ENCODE results near the gene C10orf95. TPM values are rescaled to one million over a fixed set of nuclear protein-coding genes. Genes with fewer than 3 reads are reported as not detected.

C10orf95 gene
- total RNA-seq, 1 donor: not detected

DNA sequence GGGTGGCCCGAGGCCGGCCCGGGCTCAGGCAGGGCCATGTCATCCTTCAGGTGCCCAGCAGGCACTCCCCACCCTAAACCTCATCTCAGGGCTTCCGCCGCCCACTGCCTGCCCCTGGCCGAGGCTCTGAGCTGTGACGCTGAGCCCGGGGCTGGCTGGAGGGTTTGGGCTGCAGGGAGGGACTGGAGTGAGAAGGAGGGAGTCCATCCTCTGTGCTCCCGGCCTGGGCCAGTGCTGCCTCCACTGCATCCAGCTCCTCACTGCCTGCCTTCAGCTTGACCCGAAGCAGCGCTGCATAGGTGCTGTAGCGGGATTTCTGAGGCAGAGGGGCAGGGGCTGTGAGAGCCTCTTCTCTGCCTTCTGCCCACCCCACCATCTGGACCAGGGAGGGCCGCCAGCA is 48.2 kb downstream of the C10orf95 start:
- DNase-seq (ENCODE audit: low read depth): no peak
- TF ChIP-seq, protein P1, sequence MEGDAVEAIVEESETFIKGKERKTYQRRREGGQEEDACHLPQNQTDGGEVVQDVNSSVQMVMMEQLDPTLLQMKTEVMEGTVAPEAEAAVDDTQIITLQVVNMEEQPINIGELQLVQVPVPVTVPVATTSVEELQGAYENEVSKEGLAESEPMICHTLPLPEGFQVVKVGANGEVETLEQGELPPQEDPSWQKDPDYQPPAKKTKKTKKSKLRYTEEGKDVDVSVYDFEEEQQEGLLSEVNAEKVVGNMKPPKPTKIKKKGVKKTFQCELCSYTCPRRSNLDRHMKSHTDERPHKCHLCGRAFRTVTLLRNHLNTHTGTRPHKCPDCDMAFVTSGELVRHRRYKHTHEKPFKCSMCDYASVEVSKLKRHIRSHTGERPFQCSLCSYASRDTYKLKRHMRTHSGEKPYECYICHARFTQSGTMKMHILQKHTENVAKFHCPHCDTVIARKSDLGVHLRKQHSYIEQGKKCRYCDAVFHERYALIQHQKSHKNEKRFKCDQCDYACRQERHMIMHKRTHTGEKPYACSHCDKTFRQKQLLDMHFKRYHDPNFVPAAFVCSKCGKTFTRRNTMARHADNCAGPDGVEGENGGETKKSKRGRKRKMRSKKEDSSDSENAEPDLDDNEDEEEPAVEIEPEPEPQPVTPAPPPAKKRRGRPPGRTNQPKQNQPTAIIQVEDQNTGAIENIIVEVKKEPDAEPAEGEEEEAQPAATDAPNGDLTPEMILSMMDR (IDR thresholded peaks at IDR 0.05; ENCODE audit: insufficient read depth, low read length): no peak
- no peak overlapping the region for H3K4me3 ChIP-seq (ENCODE audit: low read depth, low read length)

DNA sequence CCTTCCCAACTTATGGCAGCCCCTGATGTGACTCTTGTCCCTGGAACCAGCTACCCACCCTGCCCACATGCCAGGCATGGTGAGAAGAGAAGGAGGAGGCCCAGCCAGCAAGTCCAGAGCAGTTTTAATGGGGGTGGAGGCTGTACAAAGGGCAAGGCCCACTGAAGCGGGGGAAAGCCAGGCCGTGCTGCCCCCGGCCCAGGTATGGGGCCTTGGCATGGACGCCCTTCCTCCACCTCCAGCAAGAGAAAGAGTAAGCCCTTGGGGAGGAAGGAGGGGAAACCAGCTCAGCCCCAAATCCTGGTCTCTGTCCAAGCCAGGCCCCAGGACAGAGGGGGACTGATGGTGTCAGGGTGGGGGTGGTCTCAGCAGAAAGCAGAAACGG is 48.8 kb downstream of the C10orf95 start:
- no peak for DNase-seq (ENCODE audit: low read depth)
- TF ChIP-seq, protein P1 (IDR thresholded peaks at IDR 0.05; ENCODE audit: insufficient read depth, low read length): no peak
- no peak overlapping the region for H3K4me3 ChIP-seq (ENCODE audit: low read depth, low read length)

DNA sequence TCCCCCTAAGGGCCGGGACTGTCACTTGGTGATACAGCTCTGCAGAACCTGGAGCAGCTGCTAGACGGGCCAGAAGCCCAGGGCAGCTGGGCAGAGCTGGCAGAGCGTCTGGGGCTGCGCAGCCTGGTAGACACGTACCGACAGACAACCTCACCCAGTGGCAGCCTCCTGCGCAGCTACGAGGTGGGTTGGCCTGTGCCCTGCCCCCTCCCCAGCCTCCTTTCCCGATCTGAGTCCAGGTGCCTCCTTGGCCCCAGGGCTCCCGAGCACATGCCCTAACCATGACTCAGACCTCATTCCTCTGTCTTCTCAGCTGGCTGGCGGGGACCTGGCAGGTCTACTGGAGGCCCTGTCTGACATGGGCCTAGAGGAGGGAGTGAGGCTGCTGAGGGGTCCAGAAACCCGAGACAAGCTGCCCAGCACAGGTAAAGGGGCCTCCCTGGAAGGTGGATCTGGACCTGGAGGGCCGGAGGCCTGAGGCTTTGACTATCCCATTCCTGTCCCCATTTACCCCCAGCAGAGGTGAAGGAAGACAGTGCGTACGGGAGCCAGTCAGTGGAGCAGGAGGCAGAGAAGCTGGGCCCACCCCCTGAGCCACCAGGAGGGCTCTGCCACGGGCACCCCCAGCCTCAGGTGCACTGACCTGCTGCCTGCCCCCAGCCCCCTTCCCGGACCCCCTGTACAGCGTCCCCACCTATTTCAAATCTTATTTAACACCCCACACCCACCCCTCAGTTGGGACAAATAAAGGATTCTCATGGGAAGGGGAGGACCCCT is 49.4 kb downstream of the C10orf95 start:
- peak; percentile 27 for DNase-seq (ENCODE audit: low read depth)
- TF ChIP-seq, protein P1 (IDR thresholded peaks at IDR 0.05; ENCODE audit: insufficient read depth, low read length): no peak
- no peak overlapping the region for H3K4me3 ChIP-seq (ENCODE audit: low read depth, low read length)

DNA sequence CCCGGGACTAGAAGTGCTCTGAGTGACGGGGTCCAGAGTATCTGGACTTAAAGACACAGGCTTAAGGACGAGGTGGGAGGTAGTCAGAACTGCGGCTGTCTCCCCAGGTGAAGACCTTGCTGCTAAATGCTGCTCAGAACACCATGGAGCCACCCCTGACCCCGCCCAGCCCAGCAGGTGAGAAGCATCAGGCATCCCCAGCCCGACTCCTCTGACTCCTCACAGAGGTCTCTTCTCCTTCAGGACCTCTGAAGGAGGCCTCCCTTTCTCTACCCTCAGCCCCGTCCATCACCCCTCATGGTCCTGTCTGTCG is 50.0 kb downstream of the C10orf95 start:
- no peak overlapping the region for H3K4me3 ChIP-seq (ENCODE audit: low read depth, low read length)
- TF ChIP-seq, protein P1 (IDR thresholded peaks at IDR 0.05; ENCODE audit: insufficient read depth, low read length): no peak
- no peak for DNase-seq (ENCODE audit: low read depth)

DNA sequence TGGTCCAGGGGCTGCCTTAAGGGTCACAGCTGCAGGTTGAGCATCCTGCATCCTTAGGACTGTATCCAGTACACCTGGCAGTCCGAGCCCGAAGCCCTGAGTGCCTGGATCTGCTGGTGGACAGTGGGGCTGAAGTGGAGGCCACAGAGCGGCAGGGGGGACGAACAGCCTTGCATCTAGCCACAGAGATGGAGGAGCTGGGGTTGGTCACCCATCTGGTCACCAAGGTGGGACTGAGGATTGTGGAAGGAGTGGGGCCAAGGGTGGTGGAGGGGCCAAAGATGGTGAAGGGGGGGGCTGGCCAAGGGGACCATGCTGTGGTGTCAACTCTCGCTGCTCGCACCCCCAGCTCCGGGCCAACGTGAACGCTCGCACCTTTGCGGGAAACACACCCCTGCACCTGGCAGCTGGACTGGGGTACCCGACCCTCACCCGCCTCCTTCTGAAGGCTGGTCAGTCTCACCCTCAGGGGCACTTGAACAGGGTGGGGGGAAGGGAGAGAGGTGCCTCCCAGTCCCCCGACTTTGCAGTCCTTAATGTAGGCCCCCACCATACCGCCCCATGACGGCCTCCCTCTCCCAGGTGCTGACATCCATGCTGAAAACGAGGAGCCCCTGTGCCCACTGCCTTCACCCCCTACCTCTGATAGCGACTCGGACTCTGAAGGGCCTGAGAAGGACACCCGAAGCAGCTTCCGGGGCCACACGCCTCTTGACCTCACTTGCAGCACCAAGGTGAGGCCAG is 50.6 kb downstream of the C10orf95 start:
- TF ChIP-seq, protein P1 (IDR thresholded peaks at IDR 0.05; ENCODE audit: insufficient read depth, low read length): no peak
- DNase-seq (ENCODE audit: low read depth): no peak
- H3K4me3 ChIP-seq (ENCODE audit: low read depth, low read length): no peak overlapping the region

DNA sequence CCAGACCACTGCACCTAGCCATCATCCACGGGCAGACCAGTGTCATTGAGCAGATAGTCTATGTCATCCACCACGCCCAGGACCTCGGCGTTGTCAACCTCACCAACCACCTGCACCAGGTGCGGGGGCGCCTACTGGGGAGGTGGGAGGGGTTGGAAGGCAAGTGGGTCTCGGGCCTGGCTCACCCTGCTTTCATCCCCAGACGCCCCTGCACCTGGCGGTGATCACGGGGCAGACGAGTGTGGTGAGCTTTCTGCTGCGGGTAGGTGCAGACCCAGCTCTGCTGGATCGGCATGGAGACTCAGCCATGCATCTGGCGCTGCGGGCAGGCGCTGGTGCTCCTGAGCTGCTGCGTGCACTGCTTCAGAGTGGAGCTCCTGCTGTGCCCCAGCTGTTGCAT is 51.3 kb downstream of the C10orf95 start:
- H3K4me3 ChIP-seq (ENCODE audit: low read depth, low read length): no peak overlapping the region
- no peak for DNase-seq (ENCODE audit: low read depth)
- TF ChIP-seq, protein P1 (IDR thresholded peaks at IDR 0.05; ENCODE audit: insufficient read depth, low read length): no peak

Small RNAs within 50 kb of the gene (small RNA-seq; reads per million reads assigned to genes)
- 432 reads per million, percentile 99 among the genes with 10 or more reads in this experiment for gene MIR146B

Other genes with a start within 250 kb of the C10orf95 start
- 0.09 TPM in 1 of 2 replicates, not detected in the other for gene ELOVL3, start 225.2 kb downstream of the C10orf95 start, total RNA-seq (ENCODE audit: low replicate concordance)
- gene PITX3, start 210.0 kb downstream of the C10orf95 start, total RNA-seq (ENCODE audit: low replicate concordance): not detected in 2 replicates
- 21.5 and 52.1 TPM in 2 replicates for gene GBF1, start 206.0 kb downstream of the C10orf95 start, total RNA-seq (ENCODE audit: low replicate concordance)
- 9.0 and 16.2 TPM in 2 replicates for gene NFKB2, start 55.8 kb downstream of the C10orf95 start, total RNA-seq (ENCODE audit: low replicate concordance)
- gene PSD, start 32.8 kb downstream of the C10orf95 start, total RNA-seq (ENCODE audit: low replicate concordance): 0.18 and 1.3 TPM in 2 replicates
- gene FBXL15, start 30.7 kb downstream of the C10orf95 start, total RNA-seq (ENCODE audit: low replicate concordance): 5.2 and 39.6 TPM in 2 replicates
- gene CUEDC2, start 19.0 kb downstream of the C10orf95 start, total RNA-seq (ENCODE audit: low replicate concordance): 40.9 and 61.4 TPM in 2 replicates
- 103 and 105 TPM in 2 replicates for gene ACTR1A, start 51.2 kb upstream of the C10orf95 start, total RNA-seq (ENCODE audit: low replicate concordance)
- 3.3 and 4.8 TPM in 2 replicates for gene SUFU, start 52.4 kb upstream of the C10orf95 start, total RNA-seq (ENCODE audit: low replicate concordance)
- 83.0 and 84.7 TPM in 2 replicates for gene TRIM8, start 192.9 kb upstream of the C10orf95 start, total RNA-seq (ENCODE audit: low replicate concordance)

Data from fibroblast of the aortic adventitia (primary cell).